K562 (cell line): Measurements from ENCODE around the gene TLNRD1. TPM values are rescaled to one million over a fixed set of nuclear protein-coding genes. Genes with fewer than 3 reads are reported as not detected.

Experiments used
- ATAC-seq: fragments of 200-7000 bp; cut with Tn5 transposase; 3 replicates; pipeline ENCODE4 v1.9.1; 2020; ENCODE audit warnings: moderate library complexity
- BruUV-seq: library from RNA; stranded (reverse); fragments of 400-500 nt; replicated peaks from 2 replicates; lab custom pipeline; 2021; lab: Mats Ljungman, UMichigan
- CTCF ChIA-PET: fragments of 300-600 bp; formaldehyde crosslinking; extraction: SDS; loops from one replicate; lab custom pipeline; 2021; ENCODE audit warnings: low intra/inter-chr PET ratio; lab: Yijun Ruan, JAX
- POLR2A ChIA-PET: fragments of 300-600, 350-650 bp; sonication (Branson Sonifier 250); formaldehyde crosslinking; extraction: SDS; loops from one replicate; lab custom pipeline; 2021; ENCODE audit warnings: antibody characterized with exemption, inconsistent platforms; lab: Yijun Ruan, JAX
- DNase-seq, 4 experiments: peaks; one replicate each; pipeline versions ENCODE4 v3.0.0 to v3.0.0-alpha.2; 2011 to 2018; ENCODE audit warnings: low spot score in 3 of 4, mixed read lengths in 3 of 4; ENCODE audit errors: extremely low read depth in 1 of 4
- FAIRE-seq: peaks from 2 replicates; lab custom pipeline; 2011; peaks lifted over from hg19 to GRCh38; lab: Jason Lieb, UNC
- H2AFZ ChIP-seq: 2 replicates; pipeline ENCODE4 v1.6.0; 2011; ENCODE audit warnings: low read depth, low read length, control low read depth, inconsistent platforms
- H3K27ac ChIP-seq: fragments of 200-600 bp; 3 replicates; pipeline ENCODE4 v1.8.0; 2011; ENCODE audit warnings: low read depth, mild to moderate bottlenecking, control low read depth, inconsistent platforms, low read length, moderate library complexity, mixed read lengths; ENCODE audit errors: extremely low read depth
- H3K27me3 ChIP-seq, 2 experiments: fragments of 300-600 bp in 1 of 2; 2 replicates in 1 of 2; 3 replicates in 1 of 2; pipeline versions ENCODE4 v1.6.0 to v1.8.0; 2011; ENCODE audit warnings: inconsistent platforms in 2 of 2, low read length in 2 of 2, mild to moderate bottlenecking in 1 of 2, mixed read lengths in 1 of 2, moderate library complexity in 1 of 2; ENCODE audit not compliant: control insufficient read depth in 2 of 2, insufficient read depth in 2 of 2
- H3K36me3 ChIP-seq: fragments of 300-600 bp; 3 replicates; pipeline ENCODE4 v1.8.0; 2011; ENCODE audit warnings: mild to moderate bottlenecking, low read length, inconsistent platforms; ENCODE audit not compliant: control insufficient read depth, insufficient read depth
- H3K4me1 ChIP-seq, 2 experiments: fragments of 200-600 bp in 1 of 2; replicated peaks in 1 of 2; 2 replicates in 1 of 2; 3 replicates in 1 of 2; pipeline versions ENCODE4 v1.5.1 to v1.8.0; 2011; ENCODE audit warnings: inconsistent platforms in 2 of 2, low read length in 2 of 2, mild to moderate bottlenecking in 1 of 2, mixed read lengths in 1 of 2, moderate library complexity in 1 of 2; ENCODE audit not compliant: control insufficient read depth in 2 of 2, insufficient read depth in 2 of 2
- H3K4me2 ChIP-seq: 2 replicates; pipeline ENCODE4 v1.6.1; 2011; ENCODE audit warnings: low read length, control low read depth, inconsistent platforms, mixed read lengths; ENCODE audit not compliant: insufficient read depth
- H3K4me3 ChIP-seq: fragments of 200-600 bp; sonication (generic), shearing (Covaris generic); 2 replicates; pipeline ENCODE4 v1.5.1; 2016; ENCODE audit warnings: control low read depth, inconsistent platforms
- H3K79me2 ChIP-seq: fragments of 200-600 bp; 3 replicates; pipeline ENCODE4 v1.8.0; 2011; ENCODE audit warnings: low read length, inconsistent platforms; ENCODE audit not compliant: control insufficient read depth, insufficient read depth
- H3K9ac ChIP-seq, 2 experiments: 2 replicates each; pipeline versions ENCODE4 v1.6.0 to v1.6.1; 2011; ENCODE audit warnings: low read depth in 2 of 2, low read length in 2 of 2, control low read depth in 1 of 2, inconsistent platforms in 1 of 2, mild to moderate bottlenecking in 1 of 2, mixed read lengths in 1 of 2; ENCODE audit not compliant: insufficient read depth in 1 of 2
- H3K9me1 ChIP-seq: one replicate; pipeline ENCODE4 v1.6.0; 2011; ENCODE audit warnings: inconsistent platforms, mild to moderate bottlenecking, low read length, moderate library complexity; ENCODE audit not compliant: control insufficient read depth, insufficient read depth
- H3K9me3 ChIP-seq: replicated peaks from 2 replicates; pipeline ENCODE4 v1.5.1; 2011; ENCODE audit warnings: low read depth, low read length, inconsistent platforms; ENCODE audit not compliant: control insufficient read depth, insufficient read depth
- H4K20me1 ChIP-seq: replicated peaks from 2 replicates; pipeline ENCODE4 v1.6.1; 2011; ENCODE audit warnings: low read length, inconsistent platforms, mixed read lengths; ENCODE audit not compliant: control insufficient read depth, insufficient read depth
- CHD2 ChIP-seq: IDR thresholded peaks from 2 replicates; pipeline ENCODE4 v1.6.1; 2011; ENCODE audit warnings: low read depth, low read length
- DEAF1 ChIP-seq: fragments of 450-650 bp; formaldehyde crosslinking; IDR thresholded peaks from 2 replicates; pipeline ENCODE4 v1.4.0; 2020; ENCODE audit warnings: mild to moderate bottlenecking, moderate library complexity
- GTF2A2 ChIP-seq: IDR thresholded peaks from 2 replicates; pipeline ENCODE4 v1.6.1; 2016; ENCODE audit warnings: mild to moderate bottlenecking, missing genetic modification characterization, missing compliant biosample characterization
- HCFC1 ChIP-seq: IDR thresholded peaks from 2 replicates; pipeline ENCODE4 v1.6.1; 2012; ENCODE audit warnings: low read depth, low read length, improper control_type of control experiment
- KAT2B ChIP-seq: IDR thresholded peaks from one replicate; pipeline ENCODE4 v1.6.1; 2012; ENCODE audit warnings: low read depth, mild to moderate bottlenecking, control low read depth, inconsistent platforms, low read length, moderate library complexity
- L3MBTL2 ChIP-seq: fragments of 450-650 bp; IDR thresholded peaks from 2 replicates; pipeline ENCODE4 v1.6.1; 2016; ENCODE audit warnings: mild to moderate bottlenecking, moderate library complexity
- MAFF ChIP-seq: IDR thresholded peaks from 2 replicates; pipeline ENCODE4 v1.6.1; 2012; ENCODE audit warnings: low read length, improper control_type of control experiment
- MAZ ChIP-seq, 2 experiments: fragments of 450-650 bp in 1 of 2; sonication (generic) in 1 of 2; formaldehyde crosslinking; IDR thresholded peaks in 1 of 2; conservative IDR thresholded peaks in 1 of 2; 2 replicates each; pipeline versions ENCODE4 v1.4.0 to v1.5.0; 2020; ENCODE audit warnings: mild to moderate bottlenecking in 1 of 2, missing genetic modification reagents in 1 of 2
- NR2C2 ChIP-seq, 2 experiments: fragments of 200-800 bp in 1 of 2; sonication (Bioruptor generic) in 1 of 2; sonication (generic) in 1 of 2; formaldehyde crosslinking in 1 of 2; IDR thresholded peaks; 2 replicates each; pipeline versions ENCODE4 v1.6.1 to v1.8.0; 2016 to 2022; ENCODE audit warnings: mild to moderate bottlenecking in 1 of 2, missing compliant biosample characterization in 1 of 2, missing genetic modification characterization in 1 of 2, missing genetic modification reagents in 1 of 2
- SMC3 ChIP-seq: conservative IDR thresholded peaks from 2 replicates; pipeline ENCODE4 v1.6.1; 2011; ENCODE audit warnings: low read depth, low read length, improper control_type of control experiment; ENCODE audit not compliant: insufficient read depth
- ZNF398 ChIP-seq: fragments of 250-450 bp; sonication (Bioruptor Pico); IDR thresholded peaks from 2 replicates; pipeline ENCODE4 v1.8.0; 2021; ENCODE audit warnings: moderate library complexity, mild to moderate bottlenecking, inconsistent platforms
- ZNF445 ChIP-seq: fragments of 250-450 bp; sonication (Bioruptor Pico); IDR thresholded peaks from 2 replicates; pipeline ENCODE4 v1.4.0; 2020; ENCODE audit warnings: low read depth, mild to moderate bottlenecking, moderate library complexity
- ZNF76 ChIP-seq: fragments of 250-450 bp; sonication (Bioruptor Pico); IDR thresholded peaks from 2 replicates; pipeline ENCODE4 v1.4.0; 2020; ENCODE audit warnings: mild to moderate bottlenecking, moderate library complexity, borderline replicate concordance
- WGBS: fragments of 100-300 bp; shearing (Covaris generic); methylation state at CpG from one replicate; pipeline ENCODE4 v1.1.6; 2016; ENCODE audit warnings: low coverage, mixed read lengths; ENCODE audit not compliant: insufficient coverage; ENCODE audit errors: missing lambda C conversion rate; 5-methylcytosine and 5-hydroxymethylcytosine counted together
- in situ Hi-C: fragments of 300-500 bp; cut with MboI; formaldehyde crosslinking; loops from 4 replicates; pipeline ENCODE4 v1.15.0; 2018; ENCODE audit warnings: inconsistent platforms, mixed read lengths
- intact Hi-C: fragments of 100-400 bp; cut with micrococcal nuclease; formaldehyde crosslinking; loops from 2 replicates; pipeline ENCODE4 v1.14.2; 2022
- polyA plus RNA-seq, 8 experiments: library from polyadenylated mRNA; depleted of rRNA in 4 of 8; stranded (reverse) in 5 of 8; unstranded in 3 of 8; fragments of >200 nt; fragmentation: Nextera tagmentation in 2 of 8; fragmentation: Illumina TruSeq in 1 of 8; extraction: Ambion mirVana in 2 of 8; extraction: Trizol in 1 of 8; gene quantifications; 2 replicates each; pipeline versions ENCODE4 v1.2.1 to v1.2.3, GENCODE V29; 2011 to 2014; ENCODE audit warnings: inconsistent platforms in 1 of 8, missing spikeins in 1 of 8
- total RNA-seq, 7 experiments: library from RNA; depleted of rRNA in 6 of 7; stranded (reverse); fragments of >200 nt in 6 of 7; fragmentation: Illumina TruSeq in 2 of 7; extraction: Trizol in 2 of 7; gene quantifications; 2 replicates each; pipeline versions ENCODE4 v1.2.1 to v1.2.3, GENCODE V29; 2011 to 2021; ENCODE audit warnings: low replicate concordance in 1 of 7

TLNRD1 gene
- total and polyA plus RNA-seq, 9 of the 15 experiments (the other 6 are each of a cell fraction or from before 2014, with no cell fraction given), result 1.1 to 33.1 (median 5.7) TPM

- ChIA-PET CTCF (interaction anchor here (0.6 kb wide), 1 partner anchor 12 kb away, joined by 4 read pairs; no protein-coding TSS in a partner anchor), POLR2A (no interaction called here)
- intact Hi-C loops (no loop called here), in situ Hi-C loops (loop anchor here (5.0 to 10.0 kb wide), 2 partner anchors 433 to 515 kb away; no protein-coding TSS in a partner anchor)
- TF ChIP-seq ZNF76 (no peak), ZNF398 (CRISPR knock-in tag) (no peak), KAT2B (no peak), SMC3 (no peak), MAZ (CRISPR knock-in tag; conservative IDR thresholded peaks at IDR 0.05 in 1 of 2, IDR thresholded peaks at IDR 0.05 in 1 of 2) (no peak), NR2C2 (CRISPR knock-in tag; IDR thresholded peaks at IDR 0.05) (no peak), NR2C2 (tag; IDR thresholded peaks at IDR 0.05) (no peak), DEAF1 (no peak), L3MBTL2 (no peak), ZNF445 (no peak), HCFC1 (no peak), CHD2 (no peak), GTF2A2 (tag) (no peak), MAFF (no peak)
- no peak for DNase-seq
- 70% methylated on average over 3 of the region's 3 CpGs for WGBS
- Histone ChIP-seq H4K20me1 (peaks cover 14% of the 10 kb centered on the region; the same call in 1 of the 2 replicates), H3K9me3 (no peaks in the 10 kb centered on the region), H3K9ac (no peak overlapping the region), H2AFZ (no peak overlapping the region), H3K27ac (no peak overlapping the region), H3K27me3 (no peaks in the 10 kb centered on the region), H3K9me1 (no peaks in the 10 kb centered on the region), H3K79me2 (peaks cover 14% of the 10 kb centered on the region; the same call in 2 of the 3 replicates), H3K4me3 (no peak overlapping the region), H3K36me3 (peaks cover 26% of the 10 kb centered on the region; the same call in 2 of the 3 replicates), H3K4me1 (no peaks in the 10 kb centered on the region), H3K4me2 (no peak overlapping the region)
- no peak for ATAC-seq
- no peak for FAIRE-seq
- BruUV-seq, result no TSS peak
Measured at GRCh38 chr15:80972276-80972675, 28.4 kb upstream of the TLNRD1 start.
